Measurements from ENCODE around the gene KANSL1. TPM values are rescaled to one million over a fixed set of nuclear protein-coding genes. Genes with fewer than 3 reads are reported as not detected.

KANSL1 gene
- total and polyA plus RNA-seq, 9 of the 15 experiments (the other 6 are each of a cell fraction or from before 2014, with no cell fraction given) = 3.6 to 55.4 (median 31.8) TPM

DNA sequence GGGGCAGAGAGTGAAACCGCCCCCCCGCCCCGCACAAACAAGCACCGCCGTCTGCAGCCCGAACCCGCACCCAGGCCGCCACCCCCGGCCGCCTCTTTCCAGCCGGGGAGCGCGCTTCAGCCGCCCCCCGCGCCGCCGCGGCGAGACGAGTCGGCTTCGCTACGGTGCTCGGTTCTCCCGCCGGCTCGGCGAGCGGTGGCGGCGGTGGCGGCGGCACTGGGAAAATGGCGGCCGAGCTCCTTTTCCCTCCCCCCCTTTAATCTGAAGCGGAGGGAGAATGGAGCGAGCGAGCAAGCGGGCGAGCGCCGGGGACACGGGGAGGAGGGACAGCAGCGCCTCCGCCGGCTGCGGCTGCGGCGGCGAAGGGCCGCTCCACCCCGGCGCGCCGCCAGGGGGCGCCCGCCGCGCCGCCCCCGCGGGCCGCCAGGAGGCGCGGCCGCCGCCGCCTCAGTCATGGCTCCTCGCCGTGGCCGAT is at the start of gene KANSL1 (continued):
- TF ChIP-seq, protein P1, sequence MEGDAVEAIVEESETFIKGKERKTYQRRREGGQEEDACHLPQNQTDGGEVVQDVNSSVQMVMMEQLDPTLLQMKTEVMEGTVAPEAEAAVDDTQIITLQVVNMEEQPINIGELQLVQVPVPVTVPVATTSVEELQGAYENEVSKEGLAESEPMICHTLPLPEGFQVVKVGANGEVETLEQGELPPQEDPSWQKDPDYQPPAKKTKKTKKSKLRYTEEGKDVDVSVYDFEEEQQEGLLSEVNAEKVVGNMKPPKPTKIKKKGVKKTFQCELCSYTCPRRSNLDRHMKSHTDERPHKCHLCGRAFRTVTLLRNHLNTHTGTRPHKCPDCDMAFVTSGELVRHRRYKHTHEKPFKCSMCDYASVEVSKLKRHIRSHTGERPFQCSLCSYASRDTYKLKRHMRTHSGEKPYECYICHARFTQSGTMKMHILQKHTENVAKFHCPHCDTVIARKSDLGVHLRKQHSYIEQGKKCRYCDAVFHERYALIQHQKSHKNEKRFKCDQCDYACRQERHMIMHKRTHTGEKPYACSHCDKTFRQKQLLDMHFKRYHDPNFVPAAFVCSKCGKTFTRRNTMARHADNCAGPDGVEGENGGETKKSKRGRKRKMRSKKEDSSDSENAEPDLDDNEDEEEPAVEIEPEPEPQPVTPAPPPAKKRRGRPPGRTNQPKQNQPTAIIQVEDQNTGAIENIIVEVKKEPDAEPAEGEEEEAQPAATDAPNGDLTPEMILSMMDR (IDR thresholded peaks at IDR 0.05 in 2 of 3, conservative IDR thresholded peaks at IDR 0.05 in 1 of 3; ENCODE audit: insufficient read depth in 2 of 3, low read depth in 1 of 3, low read length in 3 of 3) = peak; percentile 50 to 98 (median 97)
- TF ChIP-seq POLR2B (IDR thresholded peaks at IDR 0.05; ENCODE audit: low read depth, partially characterized antibody) (no peak), ZKSCAN8 (CRISPR knock-in tag; IDR thresholded peaks at IDR 0.05) (peak; percentile 40; the same call in 1 of the 2 replicates), RBBP5 (IDR thresholded peaks at IDR 0.05; ENCODE audit: borderline replicate concordance, insufficient read depth, low read length, poor library complexity, severe bottlenecking) (no peak), RNF2 (IDR thresholded peaks at IDR 0.05) (0 out of 2 replicates have a peak, but pooled peaks have one; percentile 14), ZNF57 (CRISPR knock-in tag; IDR thresholded peaks at IDR 0.05) (0 out of 2 replicates have a peak, but pooled peaks have one; percentile 15), MCM5 (IDR thresholded peaks at IDR 0.05; ENCODE audit: low read depth) (no peak), E2F3 (CRISPR knock-in tag; IDR thresholded peaks at IDR 0.05) (peak; percentile 65), STAG1 (CRISPR knock-in tag; IDR thresholded peaks at IDR 0.05; ENCODE audit: borderline replicate concordance) (peak; percentile 8; the same call in 1 of the 2 replicates), USF1 (CRISPR knock-in tag; IDR thresholded peaks at IDR 0.05) (no peak), JUN (IDR thresholded peaks at IDR 0.05; ENCODE audit: borderline replicate concordance, low read depth, low read length) (0 out of 2 replicates have a peak, but pooled peaks have one; percentile 20), JUN (CRISPR knock-in tag; IDR thresholded peaks at IDR 0.05; ENCODE audit: borderline replicate concordance) (no peak), CBX3 (IDR thresholded peaks at IDR 0.05; ENCODE audit: borderline replicate concordance in 1 of 2, low read length in 2 of 2) (0 out of 3 replicates have a peak, but pooled peaks of 1 of the 2 experiments have one; percentile 30), ESRRB (CRISPR knock-in tag; IDR thresholded peaks at IDR 0.05; ENCODE audit: borderline replicate concordance) (no peak), THAP12 (CRISPR knock-in tag; IDR thresholded peaks at IDR 0.05) (peak; percentile 12; the same call in 1 of the 2 replicates), CBFB (CRISPR knock-in tag; IDR thresholded peaks at IDR 0.05) (no peak), SIN3A (IDR thresholded peaks at IDR 0.05; ENCODE audit: borderline replicate concordance in 2 of 2, control insufficient read depth in 1 of 2, low read depth in 2 of 2, low read length in 2 of 2) (peak in 1 of 2 experiments; percentile 69; a peak in 1 of 4 replicates), HOMEZ (CRISPR knock-in tag; IDR thresholded peaks at IDR 0.05) (0 out of 2 replicates have a peak, but pooled peaks have one; percentile 59), TRIM24 (IDR thresholded peaks at IDR 0.05) (no peak), GATAD2B (IDR thresholded peaks at IDR 0.05; ENCODE audit: borderline replicate concordance) (peak; percentile 80; the same call in 1 of the 2 replicates)
- TF ChIP-seq, protein P2, sequence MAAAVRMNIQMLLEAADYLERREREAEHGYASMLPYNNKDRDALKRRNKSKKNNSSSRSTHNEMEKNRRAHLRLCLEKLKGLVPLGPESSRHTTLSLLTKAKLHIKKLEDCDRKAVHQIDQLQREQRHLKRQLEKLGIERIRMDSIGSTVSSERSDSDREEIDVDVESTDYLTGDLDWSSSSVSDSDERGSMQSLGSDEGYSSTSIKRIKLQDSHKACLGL (CRISPR knock-in tag; IDR thresholded peaks at IDR 0.05; ENCODE audit: borderline replicate concordance, poor library complexity, severe bottlenecking) = no peak

All from K562 (cell line).